HG02763 (cell line): Measurements from ENCODE around the gene HOXC5.

Source experiments
- ATAC-seq: cut with Tn5 transposase; IDR thresholded peaks from one replicate; pipeline ENCODE4 v1.9.1; 2021; ENCODE audit warnings: mild to moderate bottlenecking, moderate library complexity; ENCODE audit not compliant: unreplicated experiment

HOXC5 gene

GRCh38 chr12:53995378-53996239, 37.2 kb upstream of the HOXC5 start:
- no peak for ATAC-seq

GRCh38 chr12:53996240-53997203, 36.3 kb upstream of the HOXC5 start:
- no peak for ATAC-seq

- no peak for ATAC-seq
Observed at GRCh38 chr12:53997204-53998109, 35.4 kb upstream of the HOXC5 start.

GRCh38 chr12:53998110-53998899, 34.5 kb upstream of the HOXC5 start:
- no peak for ATAC-seq

- no peak for ATAC-seq
Observed at GRCh38 chr12:53998900-53999236, 34.0 kb upstream of the HOXC5 start.

GRCh38 chr12:53999559-54000115, 33.2 kb upstream of the HOXC5 start:
- ATAC-seq = no peak

- no peak for ATAC-seq
Observed at GRCh38 chr12:54000116-54001114, 32.4 kb upstream of the HOXC5 start, which contains the start of gene HOXC9. TSS of gene HOXC9 (plus strand) at chr12:54000161. CDS start at chr12:54000189, 28 bp downstream.

- no peak for ATAC-seq
Observed at GRCh38 chr12:54001283-54002187, 31.3 kb upstream of the HOXC5 start.

GRCh38 chr12:54002278-54002914, 30.5 kb upstream of the HOXC5 start:
- no peak for ATAC-seq

GRCh38 chr12:54002915-54003389, 29.9 kb upstream of the HOXC5 start:
- no peak for ATAC-seq

- no peak for ATAC-seq
Observed at GRCh38 chr12:54003625-54004024, 29.2 kb upstream of the HOXC5 start.

- no peak for ATAC-seq
Observed at GRCh38 chr12:54004063-54004840, 28.6 kb upstream of the HOXC5 start.

- no peak for ATAC-seq
Observed at GRCh38 chr12:54004841-54005530, 27.9 kb upstream of the HOXC5 start.

- no peak for ATAC-seq
Observed at GRCh38 chr12:54005531-54005852, 27.4 kb upstream of the HOXC5 start.

- peak; percentile 63 for ATAC-seq
Observed at GRCh38 chr12:54005853-54006558, 26.8 kb upstream of the HOXC5 start.
